Lung (tissue), 12 donors: ENCODE measurements around the gene SLC12A5. TPM values are rescaled to one million over a fixed set of nuclear protein-coding genes. Genes with fewer than 3 reads are reported as not detected.
"Not testable (repeated sequence)": the region's sequence is repeated elsewhere in the genome, so short reads cannot be mapped to it uniquely, and the experiment has no call there.

Experiments used
- ATAC-seq: fragments of 200-7000 bp; cut with Tn5 transposase; one replicate; pipeline ENCODE4 v1.9.1; 2020; ENCODE audit warnings: moderate number of reproducible peaks; ENCODE audit not compliant: insufficient read depth, low FRiP score
- DNase-seq, 3 donors: peaks; one replicate each; pipeline ENCODE4 v3.0.0-alpha.2; 2013 to 2017
- H3K27ac ChIP-seq, 2 donors: one replicate each; pipeline ENCODE4 v1.5.1; 2013; ENCODE audit warnings: mild to moderate bottlenecking in 2 of 2, moderate library complexity in 2 of 2, control low read depth in 1 of 2, inconsistent platforms in 1 of 2, low read depth in 1 of 2, low read length in 1 of 2
- H3K27me3 ChIP-seq, 3 donors: one replicate each; pipeline ENCODE4 v1.5.1; 2013; ENCODE audit warnings: low read length in 2 of 3; ENCODE audit not compliant: control insufficient read depth in 3 of 3, insufficient read depth in 3 of 3
- H3K36me3 ChIP-seq, 4 donors: one replicate each; pipeline ENCODE4 v1.5.1; 2013; ENCODE audit warnings: low read length in 4 of 4, mild to moderate bottlenecking in 1 of 4, moderate library complexity in 1 of 4; ENCODE audit not compliant: control insufficient read depth in 4 of 4, insufficient read depth in 4 of 4
- H3K4me1 ChIP-seq, 5 donors: one replicate each; pipeline ENCODE4 v1.5.1; 2013; ENCODE audit warnings: low read length in 5 of 5, mild to moderate bottlenecking in 2 of 5, moderate library complexity in 1 of 5; ENCODE audit not compliant: control insufficient read depth in 5 of 5, insufficient read depth in 5 of 5
- H3K4me3 ChIP-seq: one replicate; pipeline ENCODE4 v1.5.1; 2013; ENCODE audit warnings: mild to moderate bottlenecking, control low read depth, moderate library complexity
- H3K9ac ChIP-seq, 2 donors: one replicate each; pipeline ENCODE4 v1.5.1; 2013; ENCODE audit warnings: low read length in 2 of 2, control low read depth in 1 of 2; ENCODE audit not compliant: insufficient read depth in 1 of 2
- H3K9me3 ChIP-seq, 4 donors: one replicate each; pipeline ENCODE4 v1.5.1; 2013; ENCODE audit warnings: low read length in 3 of 4, mild to moderate bottlenecking in 1 of 4, moderate library complexity in 1 of 4; ENCODE audit not compliant: control insufficient read depth in 4 of 4, insufficient read depth in 3 of 4
- CTCF ChIP-seq: IDR thresholded peaks from 2 replicates; pipeline ENCODE4 v1.5.1; 2012; ENCODE audit warnings: mild to moderate bottlenecking; ENCODE audit errors: control extremely low read depth, extremely low read depth
- WGBS, 2 donors: extraction: QIAGEN DNeasy Blood & Tissue Kit; methylation state at CpG; one replicate each; pipeline ENCODE4 v1.1.7; 2013; 5-methylcytosine and 5-hydroxymethylcytosine counted together
- polyA plus RNA-seq, 2 donors: library from polyadenylated mRNA; stranded (reverse); fragments of 200-250 nt; gene quantifications; one replicate each; pipeline ENCODE4 v1.2.1, GENCODE V29; 2013
- total RNA-seq, 2 donors: library from RNA; depleted of rRNA in 1 of 2; stranded (reverse); fragments of >200 nt in 1 of 2; gene quantifications; one replicate each; pipeline ENCODE4 v1.2.1, GENCODE V29; 2014 to 2021
- donor health status: control.
- donor health status: control.
- donor health status: Bipolar disorder and iron deficiency.
- donor health status: healthy.
- donor health status: DM: yes; HTN: yes; CAD: no.

Gene SLC12A5
- total and polyA plus RNA-seq, 4 donors = 0.52 TPM; not detected in 3

- Histone ChIP-seq H3K9ac (peak within 1 kb of the TSS; percentile 73 to 82), H3K9me3 (no peaks in the 10 kb centered on the region), H3K27ac (peak within 1 kb of the TSS; percentile 99), H3K27me3 (no peaks in the 10 kb centered on the region), H3K4me3 (peak within 1 kb of the TSS; percentile 85), H3K4me1 (peaks cover 4 to 44% (median 19%) of the 10 kb centered on the region in 5 donors), H3K36me3 (no peaks in the 10 kb centered on the region)
- WGBS, 2 donors = 0 to 1% methylated on average over 75 to 100 of the region's 100 CpGs
- ATAC-seq (peak; percentile 96), DNase-seq (peak; percentile 96 to 98 (median 97))
- TF ChIP-seq CTCF = no peak
These were observed 60.7 kb downstream of the SLC12A5 start, which contains the start of gene NCOA5 for GRCh38 chr20:46089417-46090388. NCOA5 (minus strand) TSS chr20:46089962; CDS start chr20:46079424, 10,538 bp downstream.

DNA sequence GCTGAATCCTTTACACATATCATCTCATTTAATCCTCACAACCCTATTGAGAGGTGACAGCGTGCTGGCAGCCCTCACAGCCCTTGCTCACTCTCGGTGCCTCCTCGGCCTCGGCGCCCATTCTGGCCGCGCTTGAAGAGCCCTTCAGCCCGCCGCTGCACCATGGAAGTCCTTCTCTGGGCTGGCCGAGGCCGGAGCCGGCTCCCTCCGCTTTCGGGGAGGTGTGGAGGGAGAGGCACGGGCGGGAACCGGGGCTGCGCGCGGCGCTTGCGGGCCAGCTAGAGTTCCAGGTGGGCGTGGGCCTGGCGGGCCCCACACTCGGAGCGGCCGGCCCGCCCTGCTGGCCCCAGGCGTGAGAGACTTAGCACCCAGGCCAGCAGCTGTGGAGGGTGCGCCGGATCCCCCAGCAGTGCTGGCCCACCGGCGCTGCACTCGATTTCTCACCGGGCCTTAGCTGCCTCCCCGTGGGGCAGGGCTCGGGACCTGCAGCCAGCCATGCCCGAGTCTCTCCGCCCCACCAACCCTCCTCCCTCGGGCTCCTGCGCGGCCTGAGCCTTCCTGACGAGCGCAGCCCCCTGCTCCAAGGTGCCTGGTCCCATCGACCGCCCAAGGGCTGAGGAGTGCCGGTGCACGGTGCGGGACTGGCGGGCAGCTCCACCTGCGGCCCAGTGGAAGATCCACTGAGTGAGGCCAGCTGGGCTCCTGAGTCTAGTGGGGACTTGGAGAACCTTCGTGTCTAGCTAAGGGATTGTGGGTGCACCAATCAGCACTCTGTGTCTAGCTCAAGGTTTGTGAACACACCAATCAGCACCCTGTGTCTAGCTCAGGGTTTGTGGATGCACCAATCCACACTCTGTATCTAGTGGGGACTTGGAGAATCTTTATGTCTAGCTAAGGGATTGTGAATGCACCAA, 62.9 kb downstream of the SLC12A5 start:
- ATAC-seq, H3K4me3 ChIP-seq, H3K9me3 ChIP-seq, H3K27ac ChIP-seq, H3K9ac ChIP-seq, DNase-seq, H3K27me3 ChIP-seq, H3K36me3 ChIP-seq: not testable (repeated sequence)
- H3K4me1 ChIP-seq = peaks cover 1 to 22% (median 7%) of the 10 kb centered on the region in 5 donors
- WGBS, 2 donors = 94 to 97% methylated on average over 51 to 52 of the region's 52 CpGs

- no peak for TF ChIP-seq CTCF
- no peak for ATAC-seq
These were observed 64.5 kb downstream of the SLC12A5 start for GRCh38 chr20:46093531-46093930.

More at GRCh38 chr20:46093531-46093930, 64.5 kb downstream of the SLC12A5 start:
- H3K9ac ChIP-seq = no peak overlapping the region
- DNase-seq = no peak
- H3K27ac ChIP-seq = no peak overlapping the region
- WGBS, 2 donors = 75 to 81% methylated on average over 2 of the region's 2 CpGs
- no peak overlapping the region for H3K4me3 ChIP-seq
- no peaks in the 10 kb centered on the region for H3K9me3 ChIP-seq
- H3K27me3 ChIP-seq = peaks cover 0 to 11% (median 5%) of the 10 kb centered on the region in 3 donors
- H3K36me3 ChIP-seq = no peaks in the 10 kb centered on the region
- H3K4me1 ChIP-seq = peaks cover 0 to 10% (median 0%) of the 10 kb centered on the region in 5 donors
